HEK293 (cell line): Measurements from ENCODE around the gene RAD17.

Source experiments
- GFI1B ChIP-seq: fragments of 450-650 bp; formaldehyde crosslinking; IDR thresholded peaks from 2 replicates; pipeline ENCODE4 v1.5.1; 2016; ENCODE audit warnings: missing biosample characterization, missing genetic modification characterization
- KLF1 ChIP-seq: fragments of 450-650 bp; formaldehyde crosslinking; IDR thresholded peaks from 2 replicates; pipeline ENCODE4 v1.5.1; 2016; ENCODE audit warnings: missing biosample characterization, missing genetic modification characterization
- OVOL3 ChIP-seq: fragments of 450-650 bp; formaldehyde crosslinking; IDR thresholded peaks from 2 replicates; pipeline ENCODE4 v1.5.1; 2016; ENCODE audit warnings: missing biosample characterization, missing genetic modification characterization
- PRDM2 ChIP-seq: fragments of 450-650 bp; formaldehyde crosslinking; IDR thresholded peaks from 2 replicates; pipeline ENCODE4 v1.5.1; 2016; ENCODE audit warnings: missing biosample characterization, missing genetic modification characterization, borderline replicate concordance
- SETDB1 ChIP-seq: IDR thresholded peaks from one replicate; pipeline ENCODE4 v1.6.1; 2017; ENCODE audit warnings: mild to moderate bottlenecking, low read length, moderate library complexity, mixed read lengths; ENCODE audit not compliant: insufficient read length
- SP7 ChIP-seq: fragments of 450-650 bp; formaldehyde crosslinking; IDR thresholded peaks from 2 replicates; pipeline ENCODE4 v1.5.1; 2016; ENCODE audit warnings: missing biosample characterization, missing genetic modification characterization
- YY2 ChIP-seq: fragments of 450-650 bp; formaldehyde crosslinking; IDR thresholded peaks from 2 replicates; pipeline ENCODE4 v1.5.1; 2016; ENCODE audit warnings: missing biosample characterization, missing genetic modification characterization
- ZBTB10 ChIP-seq: fragments of 450-650 bp; formaldehyde crosslinking; IDR thresholded peaks from 2 replicates; pipeline ENCODE4 v1.5.1; 2016; ENCODE audit warnings: missing biosample characterization, missing genetic modification characterization
- ZFHX2 ChIP-seq: fragments of 450-650 bp; formaldehyde crosslinking; conservative IDR thresholded peaks from 2 replicates; pipeline ENCODE4 v1.5.1; 2016; ENCODE audit warnings: missing biosample characterization, missing genetic modification characterization
- ZNF121 ChIP-seq: fragments of 450-650 bp; formaldehyde crosslinking; IDR thresholded peaks from 2 replicates; pipeline ENCODE4 v1.5.1; 2016; ENCODE audit warnings: missing biosample characterization, missing genetic modification characterization
- ZNF169 ChIP-seq: fragments of 450-650 bp; formaldehyde crosslinking; IDR thresholded peaks from 2 replicates; pipeline ENCODE4 v1.5.1; 2016; ENCODE audit warnings: missing biosample characterization, missing genetic modification characterization
- ZNF184 ChIP-seq: fragments of 450-650 bp; IDR thresholded peaks from 2 replicates; pipeline ENCODE4 v1.5.1; 2018; ENCODE audit warnings: missing biosample characterization, mild to moderate bottlenecking, missing genetic modification characterization
- ZNF214 ChIP-seq: fragments of 450-650 bp; formaldehyde crosslinking; IDR thresholded peaks from 2 replicates; pipeline ENCODE4 v1.5.1; 2017; ENCODE audit warnings: missing biosample characterization, mild to moderate bottlenecking, missing genetic modification characterization, borderline replicate concordance
- ZNF221 ChIP-seq: fragments of 450-650 bp; formaldehyde crosslinking; IDR thresholded peaks from 2 replicates; pipeline ENCODE4 v1.5.1; 2017; ENCODE audit warnings: missing biosample characterization, missing genetic modification characterization, borderline replicate concordance
- ZNF302 ChIP-seq: fragments of 450-650 bp; formaldehyde crosslinking; IDR thresholded peaks from 2 replicates; pipeline ENCODE4 v1.5.1; 2016; ENCODE audit warnings: missing biosample characterization, missing genetic modification characterization, low read depth
- ZNF335 ChIP-seq: fragments of 450-650 bp; formaldehyde crosslinking; conservative IDR thresholded peaks from 2 replicates; pipeline ENCODE4 v1.5.1; 2016; ENCODE audit warnings: missing biosample characterization, missing genetic modification characterization
- ZNF510 ChIP-seq: fragments of 450-650 bp; formaldehyde crosslinking; IDR thresholded peaks from 2 replicates; pipeline ENCODE4 v1.5.1; 2018; ENCODE audit warnings: mild to moderate bottlenecking, missing genetic modification characterization, missing biosample characterization; ENCODE audit not compliant: insufficient replicate concordance
- ZNF660 ChIP-seq: fragments of 450-650 bp; IDR thresholded peaks from 2 replicates; pipeline ENCODE4 v1.5.1; 2018; ENCODE audit warnings: missing biosample characterization, mild to moderate bottlenecking, missing genetic modification characterization
- ZNF777 ChIP-seq: fragments of 450-650 bp; formaldehyde crosslinking; IDR thresholded peaks from 2 replicates; pipeline ENCODE4 v1.5.1; 2017; ENCODE audit warnings: missing biosample characterization, missing genetic modification characterization, borderline replicate concordance
- ZSCAN16 ChIP-seq: fragments of 450-650 bp; formaldehyde crosslinking; IDR thresholded peaks from 2 replicates; pipeline ENCODE4 v1.5.1; 2016; ENCODE audit warnings: missing biosample characterization, missing genetic modification characterization
- TF ChIP-seq, protein P1 (sequence below): fragments of 450-650 bp; formaldehyde crosslinking; IDR thresholded peaks from 2 replicates; pipeline ENCODE4 v1.5.1; 2016; ENCODE audit warnings: missing biosample characterization, missing genetic modification characterization, low read depth
- TF ChIP-seq, protein P2 (sequence below): fragments of 450-650 bp; formaldehyde crosslinking; IDR thresholded peaks from 2 replicates; pipeline ENCODE4 v1.5.1; 2016; ENCODE audit warnings: missing biosample characterization, missing genetic modification characterization
- TF ChIP-seq, protein P3 (sequence below): fragments of 450-650 bp; formaldehyde crosslinking; IDR thresholded peaks from 2 replicates; pipeline ENCODE4 v1.5.1; 2016; ENCODE audit warnings: missing biosample characterization, missing genetic modification characterization
- TF ChIP-seq, protein P4 (sequence below): fragments of 450-650 bp; formaldehyde crosslinking; IDR thresholded peaks from 2 replicates; pipeline ENCODE4 v1.5.1; 2017; ENCODE audit warnings: missing biosample characterization, missing genetic modification characterization

The RAD17 gene

GRCh38 chr5:69414885-69415583 lies 45.4 kb downstream of the RAD17 start, which contains the start of gene MARVELD2 (continued):
- TF ChIP-seq PRDM2 (tag by site-specific recombination) (0 out of 2 replicates have a peak, but pooled peaks have one; percentile 51), ZNF660 (peak; percentile 54; the same call in 1 of the 2 replicates), ZNF221 (tag by site-specific recombination) (no peak), SETDB1 (no peak), ZNF214 (tag by site-specific recombination) (no peak), GFI1B (tag by site-specific recombination) (no peak), ZNF777 (tag by site-specific recombination) (no peak), ZNF335 (tag by site-specific recombination) (peak; percentile 93), ZNF121 (tag by site-specific recombination) (peak; percentile 58; the same call in 1 of the 2 replicates), ZBTB10 (tag by site-specific recombination) (0 out of 2 replicates have a peak, but pooled peaks have one; percentile 15), ZNF302 (tag by site-specific recombination) (no peak), ZSCAN16 (tag by site-specific recombination) (no peak), ZNF510 (tag by site-specific recombination) (no peak), SP7 (tag by site-specific recombination) (peak; percentile 10; the same call in 1 of the 2 replicates), YY2 (no peak), KLF1 (tag by site-specific recombination) (0 out of 2 replicates have a peak, but pooled peaks have one; percentile 55), ZNF184 (tag by site-specific recombination) (no peak), ZNF169 (tag by site-specific recombination) (no peak), OVOL3 (no peak), ZFHX2 (no peak; the same call in 1 of the 2 replicates)
- TF ChIP-seq, protein P1, sequence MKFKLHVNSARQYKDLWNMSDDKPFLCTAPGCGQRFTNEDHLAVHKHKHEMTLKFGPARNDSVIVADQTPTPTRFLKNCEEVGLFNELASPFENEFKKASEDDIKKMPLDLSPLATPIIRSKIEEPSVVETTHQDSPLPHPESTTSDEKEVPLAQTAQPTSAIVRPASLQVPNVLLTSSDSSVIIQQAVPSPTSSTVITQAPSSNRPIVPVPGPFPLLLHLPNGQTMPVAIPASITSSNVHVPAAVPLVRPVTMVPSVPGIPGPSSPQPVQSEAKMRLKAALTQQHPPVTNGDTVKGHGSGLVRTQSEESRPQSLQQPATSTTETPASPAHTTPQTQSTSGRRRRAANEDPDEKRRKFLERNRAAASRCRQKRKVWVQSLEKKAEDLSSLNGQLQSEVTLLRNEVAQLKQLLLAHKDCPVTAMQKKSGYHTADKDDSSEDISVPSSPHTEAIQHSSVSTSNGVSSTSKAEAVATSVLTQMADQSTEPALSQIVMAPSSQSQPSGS (tag by site-specific recombination) = no peak
- TF ChIP-seq, protein P2, sequence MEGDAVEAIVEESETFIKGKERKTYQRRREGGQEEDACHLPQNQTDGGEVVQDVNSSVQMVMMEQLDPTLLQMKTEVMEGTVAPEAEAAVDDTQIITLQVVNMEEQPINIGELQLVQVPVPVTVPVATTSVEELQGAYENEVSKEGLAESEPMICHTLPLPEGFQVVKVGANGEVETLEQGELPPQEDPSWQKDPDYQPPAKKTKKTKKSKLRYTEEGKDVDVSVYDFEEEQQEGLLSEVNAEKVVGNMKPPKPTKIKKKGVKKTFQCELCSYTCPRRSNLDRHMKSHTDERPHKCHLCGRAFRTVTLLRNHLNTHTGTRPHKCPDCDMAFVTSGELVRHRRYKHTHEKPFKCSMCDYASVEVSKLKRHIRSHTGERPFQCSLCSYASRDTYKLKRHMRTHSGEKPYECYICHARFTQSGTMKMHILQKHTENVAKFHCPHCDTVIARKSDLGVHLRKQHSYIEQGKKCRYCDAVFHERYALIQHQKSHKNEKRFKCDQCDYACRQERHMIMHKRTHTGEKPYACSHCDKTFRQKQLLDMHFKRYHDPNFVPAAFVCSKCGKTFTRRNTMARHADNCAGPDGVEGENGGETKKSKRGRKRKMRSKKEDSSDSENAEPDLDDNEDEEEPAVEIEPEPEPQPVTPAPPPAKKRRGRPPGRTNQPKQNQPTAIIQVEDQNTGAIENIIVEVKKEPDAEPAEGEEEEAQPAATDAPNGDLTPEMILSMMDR (tag by site-specific recombination) = peak; percentile 72
- TF ChIP-seq, protein P3, sequence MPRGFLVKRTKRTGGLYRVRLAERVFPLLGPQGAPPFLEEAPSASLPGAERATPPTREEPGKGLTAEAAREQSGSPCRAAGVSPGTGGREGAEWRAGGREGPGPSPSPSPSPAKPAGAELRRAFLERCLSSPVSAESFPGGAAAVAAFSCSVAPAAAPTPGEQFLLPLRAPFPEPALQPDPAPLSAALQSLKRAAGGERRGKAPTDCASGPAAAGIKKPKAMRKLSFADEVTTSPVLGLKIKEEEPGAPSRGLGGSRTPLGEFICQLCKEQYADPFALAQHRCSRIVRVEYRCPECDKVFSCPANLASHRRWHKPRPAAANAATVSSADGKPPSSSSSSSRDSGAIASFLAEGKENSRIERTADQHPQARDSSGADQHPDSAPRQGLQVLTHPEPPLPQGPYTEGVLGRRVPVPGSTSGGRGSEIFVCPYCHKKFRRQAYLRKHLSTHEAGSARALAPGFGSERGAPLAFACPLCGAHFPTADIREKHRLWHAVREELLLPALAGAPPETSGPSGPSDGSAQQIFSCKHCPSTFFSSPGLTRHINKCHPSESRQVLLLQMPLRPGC = no peak
- TF ChIP-seq, protein P4, sequence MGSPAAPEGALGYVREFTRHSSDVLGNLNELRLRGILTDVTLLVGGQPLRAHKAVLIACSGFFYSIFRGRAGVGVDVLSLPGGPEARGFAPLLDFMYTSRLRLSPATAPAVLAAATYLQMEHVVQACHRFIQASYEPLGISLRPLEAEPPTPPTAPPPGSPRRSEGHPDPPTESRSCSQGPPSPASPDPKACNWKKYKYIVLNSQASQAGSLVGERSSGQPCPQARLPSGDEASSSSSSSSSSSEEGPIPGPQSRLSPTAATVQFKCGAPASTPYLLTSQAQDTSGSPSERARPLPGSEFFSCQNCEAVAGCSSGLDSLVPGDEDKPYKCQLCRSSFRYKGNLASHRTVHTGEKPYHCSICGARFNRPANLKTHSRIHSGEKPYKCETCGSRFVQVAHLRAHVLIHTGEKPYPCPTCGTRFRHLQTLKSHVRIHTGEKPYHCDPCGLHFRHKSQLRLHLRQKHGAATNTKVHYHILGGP (tag by site-specific recombination) = no peak
